Raji (cell line): Measurements from ENCODE around the gene ZCCHC8.

Experiments used
- POLR2A ChIP-seq: IDR thresholded peaks from 2 replicates; pipeline ENCODE4 v1.6.1; 2011; ENCODE audit warnings: low read depth, low read length, control low read depth; ENCODE audit not compliant: insufficient read depth

Gene ZCCHC8

GRCh38 chr12:122489038-122489437, 11.7 kb downstream of the ZCCHC8 start:
- TF ChIP-seq POLR2A = no peak

DNA sequence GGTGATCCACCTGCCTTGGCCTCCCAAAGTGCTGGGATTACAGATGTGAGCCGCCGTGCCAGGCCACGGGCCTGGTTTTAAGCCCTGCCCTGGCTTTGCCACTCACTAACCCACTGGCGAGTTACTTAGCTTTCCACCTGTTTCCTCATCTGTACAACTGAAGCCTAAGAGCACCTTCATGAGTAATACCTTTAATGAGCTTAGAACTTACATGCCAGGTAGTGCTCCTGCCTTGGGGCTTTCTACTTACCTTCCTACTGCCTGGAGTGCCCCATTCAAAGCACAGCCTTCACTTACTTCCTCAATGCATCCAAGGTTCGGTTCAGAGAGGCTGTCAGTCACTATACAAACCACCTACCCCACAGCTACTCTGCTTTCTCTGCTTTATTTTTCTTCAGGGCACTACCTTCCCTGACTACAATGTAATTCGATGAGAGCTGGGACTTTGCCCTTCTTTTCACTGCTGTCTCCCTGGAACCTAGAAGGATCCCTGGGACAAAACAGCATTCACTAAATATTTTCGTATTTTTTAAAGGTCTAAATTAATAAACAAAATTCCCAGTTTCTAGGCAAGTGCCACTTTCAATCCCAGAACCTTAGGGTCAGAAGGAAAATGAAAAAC, 13.8 kb downstream of the ZCCHC8 start:
- TF ChIP-seq POLR2A = no peak

GRCh38 chr12:122483969-122484368, 16.8 kb downstream of the ZCCHC8 start:
- TF ChIP-seq POLR2A = no peak

- no peak for TF ChIP-seq POLR2A
Observed at GRCh38 chr12:122481861-122482260, 18.9 kb downstream of the ZCCHC8 start.

GRCh38 chr12:122480753-122481152, 20.0 kb downstream of the ZCCHC8 start:
- TF ChIP-seq POLR2A = no peak

GRCh38 chr12:122474324-122474716, 26.4 kb downstream of the ZCCHC8 start:
- TF ChIP-seq POLR2A = no peak

GRCh38 chr12:122473543-122474323, 27.0 kb downstream of the ZCCHC8 start:
- TF ChIP-seq POLR2A = no peak

GRCh38 chr12:122471324-122472226, 29.2 kb downstream of the ZCCHC8 start:
- no peak for TF ChIP-seq POLR2A

- TF ChIP-seq POLR2A = no peak
Observed at GRCh38 chr12:122467983-122468382, 32.7 kb downstream of the ZCCHC8 start.

- no peak for TF ChIP-seq POLR2A
Observed at GRCh38 chr12:122460641-122461040, 40.1 kb downstream of the ZCCHC8 start.

GRCh38 chr12:122460061-122460460, 40.7 kb downstream of the ZCCHC8 start:
- no peak for TF ChIP-seq POLR2A

DNA sequence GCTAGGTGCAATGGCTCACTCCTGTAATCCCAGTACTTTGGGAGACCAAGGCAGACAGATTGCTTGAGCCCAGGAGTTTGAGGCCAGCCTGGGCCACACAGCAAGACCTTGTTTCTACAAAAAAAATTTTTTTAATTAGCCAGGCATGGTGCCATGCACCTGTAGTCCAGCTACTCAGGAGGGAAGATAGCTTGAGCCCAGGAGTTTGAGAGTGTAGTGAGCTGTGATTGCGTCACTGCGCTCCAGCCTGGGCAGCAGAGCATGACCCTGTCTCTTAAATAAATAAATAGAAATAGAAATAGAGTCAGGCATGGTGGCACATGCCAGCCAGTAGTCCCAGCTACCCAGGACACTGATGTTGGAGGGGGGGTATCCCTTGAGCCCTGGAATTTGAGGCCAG, 41.5 kb downstream of the ZCCHC8 start:
- no peak for TF ChIP-seq POLR2A

- no peak for TF ChIP-seq POLR2A
Observed at GRCh38 chr12:122458105-122459035, 42.4 kb downstream of the ZCCHC8 start.

DNA sequence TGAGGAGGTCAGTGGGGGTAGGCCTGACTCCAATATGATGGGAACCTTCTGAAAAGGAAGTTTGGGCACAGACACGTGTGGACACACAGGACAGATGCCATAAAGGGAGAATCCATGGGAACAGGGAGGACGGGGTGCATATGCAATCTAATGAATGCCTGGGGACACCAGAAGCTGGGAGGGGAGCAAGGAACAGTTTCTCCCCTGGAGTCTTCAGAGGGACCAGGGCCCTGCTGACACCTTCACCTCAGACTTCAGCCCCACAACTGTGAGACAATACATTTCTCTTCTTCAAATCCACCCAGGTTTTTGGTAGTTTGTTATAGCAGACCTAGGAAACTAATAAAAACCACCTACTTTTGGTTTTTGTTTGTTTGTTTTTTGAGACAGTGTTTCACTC, 43.1 kb downstream of the ZCCHC8 start:
- no peak for TF ChIP-seq POLR2A
